ENCODE measurements around the gene CMC2.

CMC2 gene

DNA sequence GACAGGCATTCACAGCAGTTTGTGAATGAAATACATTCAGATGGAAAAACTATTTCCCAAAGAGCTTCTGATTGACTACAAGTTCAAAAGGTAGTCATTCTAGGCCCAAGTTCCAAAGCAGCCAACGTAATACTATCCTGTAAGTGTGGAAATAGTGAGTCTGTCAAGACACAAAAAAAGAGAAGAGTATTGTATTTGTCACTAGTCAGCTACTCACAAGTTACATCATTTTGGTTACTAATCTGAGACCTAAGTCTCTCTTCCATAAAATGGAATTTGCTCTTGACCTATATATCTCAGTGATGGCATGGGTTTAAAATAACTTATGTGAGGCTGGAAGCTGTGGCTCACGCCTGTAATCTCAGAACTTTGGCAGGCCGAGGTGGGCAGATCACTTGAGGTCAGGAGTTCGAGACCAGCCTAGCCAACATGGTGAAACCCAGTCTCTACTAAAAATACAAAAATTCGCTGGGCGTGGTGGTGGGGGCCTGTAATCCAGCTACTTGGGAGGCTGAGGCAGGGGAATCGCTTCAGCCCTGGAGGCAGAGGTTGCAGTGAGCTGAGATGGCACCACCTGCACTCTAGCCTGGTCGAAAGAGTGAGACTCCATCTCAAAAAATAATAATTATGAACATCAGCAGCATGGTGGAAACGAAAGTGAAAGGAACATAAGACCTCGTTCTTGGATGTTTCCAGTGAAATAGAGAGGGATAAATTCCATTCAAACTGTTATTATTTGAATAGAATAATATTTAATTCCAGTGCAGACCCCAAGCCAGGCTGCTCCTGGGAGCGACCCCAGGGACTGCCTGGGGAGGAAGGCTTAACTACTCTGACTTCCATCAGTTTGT is 2.9 kb downstream of the CMC2 start:
- no peak for DNase-seq (ENCODE audit: insufficient read length, low spot score)
- no peak for FAIRE-seq

DNA sequence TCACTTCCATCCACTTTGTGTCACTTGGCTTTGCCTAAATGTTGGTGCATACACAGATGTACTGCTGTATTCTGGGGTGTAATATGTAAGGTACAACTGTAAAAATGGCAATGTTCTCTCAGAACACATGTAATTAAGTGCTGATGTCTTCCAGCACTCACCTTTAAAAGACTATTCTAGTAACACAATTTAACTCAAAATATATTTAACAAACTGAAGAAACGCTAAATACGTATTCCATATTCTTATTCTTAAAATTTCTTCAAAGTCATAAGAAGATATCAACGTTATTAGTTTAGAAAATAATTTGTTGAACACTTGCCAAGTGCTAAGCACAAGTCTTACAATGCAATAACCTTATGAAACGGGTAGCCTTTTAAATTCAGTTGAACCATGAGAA is 3.6 kb downstream of the CMC2 start:
- DNase-seq (ENCODE audit: insufficient read length, low spot score) (no peak), FAIRE-seq (no peak)

DNA sequence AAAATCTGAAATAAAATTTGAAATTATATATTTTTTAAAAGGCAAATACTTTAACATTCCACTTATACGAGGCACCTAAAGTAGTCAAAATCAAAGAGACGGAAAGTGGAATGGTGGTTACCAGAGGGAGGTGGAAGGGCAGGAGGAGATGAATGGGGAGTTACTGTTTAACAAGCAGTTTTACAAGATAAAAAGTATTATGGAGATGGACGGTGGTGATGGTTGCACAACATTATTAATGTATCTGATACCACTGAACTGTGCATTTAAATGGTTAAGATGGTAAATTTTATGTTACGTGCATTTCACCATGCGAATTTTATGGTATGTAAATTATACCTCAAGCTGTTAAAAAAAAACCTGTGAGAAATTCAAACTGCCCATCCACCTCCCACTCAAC is 5.4 kb downstream of the CMC2 start:
- no peak for FAIRE-seq
- DNase-seq (ENCODE audit: insufficient read length, low spot score): no peak

DNA sequence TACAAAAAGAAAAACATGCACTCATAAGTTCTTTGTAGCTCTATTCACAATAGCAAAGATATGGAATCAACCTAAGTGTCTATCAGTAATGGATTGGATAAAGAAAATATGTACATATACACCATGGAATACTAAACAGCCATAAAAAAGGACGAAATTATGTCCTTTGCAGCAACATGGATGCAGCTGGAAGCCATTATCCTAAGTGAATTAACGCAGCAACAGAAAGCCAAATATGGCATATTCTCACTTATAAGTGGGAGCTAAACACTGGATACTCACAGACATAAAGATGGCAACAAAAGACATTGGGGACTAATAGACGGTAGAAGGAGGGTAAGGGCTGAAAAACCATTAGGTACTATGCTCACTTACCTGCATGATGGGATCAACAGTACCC is 5.8 kb downstream of the CMC2 start:
- no peak for FAIRE-seq
- no peak for DNase-seq (ENCODE audit: insufficient read length, low spot score)

DNA sequence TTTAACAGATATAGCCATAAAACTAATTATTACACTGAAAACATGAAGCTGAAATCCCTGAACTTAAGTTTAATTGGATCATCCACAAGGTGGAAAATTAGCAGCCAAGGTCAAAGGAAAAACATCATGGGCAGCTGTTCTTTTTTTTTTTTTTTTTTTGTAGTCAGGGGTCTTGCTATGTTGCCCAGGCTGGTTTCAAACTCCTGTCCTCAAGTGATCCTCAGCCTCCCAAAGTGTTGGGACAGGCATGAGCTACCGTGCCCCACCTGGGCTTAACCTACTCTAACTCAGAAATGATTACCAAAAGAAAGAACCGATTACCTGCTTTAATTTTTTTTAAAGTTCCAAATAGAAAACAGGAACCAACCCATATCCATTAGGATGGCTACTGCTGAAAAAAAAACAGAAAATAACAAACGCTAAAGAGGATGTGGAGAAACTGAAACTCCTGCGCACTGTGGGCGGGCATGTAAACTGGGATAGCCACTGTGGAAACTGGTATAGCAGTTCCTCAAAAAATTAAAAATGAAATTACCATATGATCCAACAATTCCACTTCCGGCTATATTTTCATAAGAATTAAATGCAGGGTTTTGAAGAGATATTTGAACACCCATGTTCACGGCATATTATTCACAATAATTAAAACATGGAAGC is 8.6 kb downstream of the CMC2 start:
- FAIRE-seq: no peak
- DNase-seq (ENCODE audit: insufficient read length, low spot score): no peak

DNA sequence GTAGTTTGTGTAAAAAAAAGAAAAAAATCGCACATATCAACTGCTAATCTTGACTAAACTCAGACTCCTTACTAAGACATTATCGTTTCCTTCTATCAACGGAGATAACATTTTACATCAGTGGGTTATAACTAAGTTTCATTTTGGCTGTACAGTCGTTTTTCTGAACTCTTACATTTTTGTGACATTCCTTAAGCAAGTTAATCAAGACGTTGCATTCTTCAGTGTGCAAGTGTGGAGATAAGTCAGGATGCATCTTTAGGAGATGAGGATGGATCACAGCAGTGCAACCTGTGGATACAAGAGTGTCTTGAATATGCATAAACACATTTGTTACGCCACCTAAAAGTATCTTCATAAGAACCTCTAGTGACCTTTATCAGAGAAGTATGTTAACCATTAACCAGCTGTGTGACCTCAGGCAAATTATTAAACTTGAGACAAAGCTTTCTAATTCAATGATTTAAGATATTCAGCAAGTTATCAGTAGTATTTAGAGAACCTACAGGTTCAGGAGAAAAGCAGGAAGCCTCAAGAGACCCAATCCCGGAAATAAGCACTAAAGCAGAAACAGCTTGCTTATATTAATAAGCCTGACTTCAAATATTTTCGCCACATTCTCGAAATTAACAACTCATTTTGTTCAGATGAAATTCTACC is 9.4 kb downstream of the CMC2 start:
- DNase-seq (ENCODE audit: insufficient read length, low spot score): peak; percentile 8
- FAIRE-seq: peak; percentile 89

DNA sequence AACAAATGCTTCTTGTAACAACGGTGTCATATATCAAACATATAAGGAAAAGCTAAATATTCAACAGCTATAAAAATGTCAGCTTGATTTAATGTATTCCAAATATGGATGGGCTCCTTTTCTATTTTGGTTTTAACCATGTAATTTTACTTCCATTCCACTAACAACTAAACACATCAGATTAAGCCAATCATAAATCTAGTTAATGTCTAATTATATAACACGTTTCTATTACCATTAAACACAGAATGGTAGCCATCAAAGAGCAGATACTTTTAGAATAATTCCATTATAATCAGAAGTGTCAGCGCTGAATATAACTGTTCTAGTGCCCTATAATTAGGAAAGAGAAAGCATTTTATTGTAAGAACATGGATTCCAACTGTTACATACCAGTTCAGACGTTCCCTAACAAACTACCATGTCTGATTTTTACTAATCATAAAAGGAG is 10.0 kb downstream of the CMC2 start:
- FAIRE-seq (peak; percentile 4), DNase-seq (ENCODE audit: insufficient read length, low spot score) (no peak)

DNA sequence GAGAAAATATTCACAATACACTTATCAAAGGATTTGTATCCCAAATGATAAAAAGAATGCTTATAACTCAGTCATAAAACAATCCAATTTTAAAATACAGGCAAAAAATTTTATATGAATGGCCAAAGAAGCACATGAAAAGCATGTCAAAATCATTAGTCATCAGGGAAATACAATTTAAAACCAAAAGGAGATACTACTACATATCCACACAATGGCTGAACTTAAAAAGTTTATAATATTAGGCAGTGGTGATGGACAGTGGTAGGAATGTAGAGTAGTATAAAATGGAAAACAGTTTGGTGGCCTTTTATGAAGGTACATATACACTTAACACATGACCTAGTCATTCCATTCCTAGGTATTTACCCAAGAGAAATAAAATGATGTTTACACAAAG is 12.2 kb downstream of the CMC2 start:
- DNase-seq (ENCODE audit: insufficient read length, low spot score) (no peak), FAIRE-seq (no peak)

DNA sequence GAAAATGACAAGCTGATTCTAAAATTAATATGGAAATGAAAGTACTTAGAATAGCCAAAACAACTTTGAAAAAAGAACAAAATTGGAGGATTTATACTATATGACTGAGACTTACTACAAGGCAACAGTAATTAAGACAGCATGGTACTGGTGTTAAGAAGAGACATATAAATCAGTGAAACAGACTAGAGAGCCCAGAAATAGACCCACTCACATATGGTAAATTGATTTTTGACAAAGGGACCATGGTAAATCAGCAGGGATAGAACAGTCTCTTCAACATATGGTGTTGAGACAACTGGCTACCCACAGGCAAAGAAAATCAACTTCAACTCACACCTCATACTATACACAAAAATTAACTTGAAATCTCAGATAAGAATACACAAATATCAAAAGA is 12.9 kb downstream of the CMC2 start:
- DNase-seq (ENCODE audit: insufficient read length, low spot score): no peak
- FAIRE-seq: no peak

DNA sequence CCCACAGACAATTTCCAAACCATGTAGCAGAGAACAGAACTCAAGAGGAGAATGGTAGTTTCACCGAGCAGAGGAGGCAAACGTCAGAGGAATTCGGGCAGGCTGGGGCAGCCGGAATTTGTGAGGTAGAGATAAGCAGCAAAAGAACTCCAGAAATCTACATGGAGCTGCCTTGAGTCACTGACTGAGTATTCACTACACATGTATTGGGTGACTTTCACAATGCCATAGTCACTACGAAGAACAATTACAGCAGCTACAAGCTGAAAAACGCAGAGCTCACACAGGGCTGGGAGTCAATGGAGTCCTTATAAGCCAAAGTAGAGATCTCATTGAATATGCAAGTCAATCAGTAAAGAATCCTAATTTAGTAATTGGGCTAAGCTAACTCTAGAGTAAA is 13.4 kb downstream of the CMC2 start:
- no peak for FAIRE-seq
- no peak for DNase-seq (ENCODE audit: insufficient read length, low spot score)

DNA sequence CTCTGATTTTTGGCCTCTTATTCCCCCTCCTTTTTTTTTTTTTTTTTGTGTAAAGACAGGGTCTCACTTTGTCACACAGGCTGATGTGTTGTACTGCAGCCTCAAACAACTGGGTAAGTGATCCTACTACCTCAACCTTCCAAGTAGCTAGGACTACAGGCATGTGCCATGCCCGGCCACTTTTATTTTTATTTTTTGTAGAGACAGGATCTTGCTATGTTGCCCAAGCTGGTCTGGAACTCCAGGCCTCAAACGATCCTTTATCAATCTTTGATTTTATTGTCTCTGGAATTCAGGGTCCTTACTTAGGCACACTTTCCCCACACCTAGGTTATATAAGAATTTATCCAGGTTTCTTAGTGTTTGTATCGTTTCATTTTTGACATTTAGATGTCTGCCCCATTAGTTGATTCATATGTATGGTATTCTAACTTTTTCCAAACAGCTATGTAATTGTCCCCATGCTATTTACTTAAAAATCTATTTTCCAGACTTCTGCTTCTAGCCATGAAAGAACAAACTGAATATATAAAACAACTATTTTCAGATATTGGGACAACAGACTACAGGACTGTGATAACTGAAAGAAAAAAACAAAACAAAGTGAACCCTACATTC is 13.9 kb downstream of the CMC2 start:
- FAIRE-seq: no peak
- no peak for DNase-seq (ENCODE audit: insufficient read length, low spot score)

DNA sequence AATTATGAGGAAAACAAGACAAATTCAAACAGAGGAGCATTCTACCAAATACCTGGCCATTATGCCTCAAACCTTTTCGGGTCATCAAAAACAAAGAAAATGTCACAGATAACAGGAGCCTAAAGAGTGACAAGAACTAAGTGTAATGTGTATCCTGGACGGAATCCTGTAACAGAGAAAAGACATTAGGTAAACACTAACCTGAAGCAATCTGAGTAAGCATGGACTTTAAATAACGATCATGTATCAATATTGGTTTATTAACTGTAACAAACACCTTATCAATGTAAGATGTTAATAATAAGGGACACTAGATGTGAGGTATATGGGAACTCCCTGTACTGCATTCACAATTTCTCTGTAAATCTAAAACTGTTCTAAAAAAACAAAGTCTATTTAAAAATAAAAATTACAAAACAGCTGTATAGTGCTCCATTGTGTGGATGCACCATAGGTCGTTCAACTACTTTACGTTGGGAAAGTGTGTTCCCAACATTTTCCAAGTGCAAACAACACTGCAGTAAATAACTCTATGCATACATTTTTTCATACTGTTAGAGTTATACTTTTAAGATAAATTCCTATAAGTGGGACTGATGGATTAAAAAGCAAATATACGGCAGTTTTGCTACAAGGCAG is 14.8 kb downstream of the CMC2 start:
- FAIRE-seq (no peak), DNase-seq (ENCODE audit: insufficient read length, low spot score) (no peak)

DNA sequence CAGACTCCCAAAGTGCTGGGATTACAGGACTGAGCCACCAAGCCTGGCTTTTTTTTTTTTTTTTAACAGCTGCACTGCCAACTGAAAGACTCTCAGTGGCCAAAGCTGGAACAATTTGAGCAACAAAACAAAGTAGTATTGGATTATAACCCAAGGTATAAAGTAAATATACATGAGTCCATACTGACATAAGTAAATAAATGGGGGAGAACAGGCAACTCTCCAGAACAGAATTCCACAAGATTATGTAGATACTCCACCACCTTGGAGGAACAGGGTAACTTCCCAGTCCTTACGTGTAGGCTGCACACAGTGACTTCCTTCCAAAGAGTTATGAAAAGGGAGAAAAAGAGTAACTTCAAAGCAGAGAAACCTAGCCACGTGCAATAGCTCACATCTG is 15.7 kb downstream of the CMC2 start:
- DNase-seq (ENCODE audit: insufficient read length, low spot score) (no peak), FAIRE-seq (no peak)

DNA sequence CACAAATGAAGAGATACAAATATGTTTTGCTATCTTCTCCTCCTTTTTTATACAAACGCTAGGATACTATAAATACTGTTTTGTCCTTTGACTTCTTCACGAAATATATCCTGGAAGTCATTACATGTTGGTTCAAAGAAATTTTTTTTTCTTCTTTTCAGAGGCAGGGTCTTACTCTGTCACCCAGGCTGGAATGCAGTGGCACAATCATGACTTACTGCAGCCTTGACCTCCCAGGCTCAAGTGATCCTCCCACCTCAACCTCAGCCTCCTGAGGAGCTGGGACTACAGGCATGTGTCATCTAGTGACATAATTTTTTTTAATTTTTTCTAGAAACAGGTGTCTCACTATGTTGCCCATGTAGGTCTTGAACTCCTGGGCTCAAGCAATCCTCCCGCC is 16.1 kb downstream of the CMC2 start:
- no peak for FAIRE-seq
- no peak for DNase-seq (ENCODE audit: insufficient read length, low spot score)

DNA sequence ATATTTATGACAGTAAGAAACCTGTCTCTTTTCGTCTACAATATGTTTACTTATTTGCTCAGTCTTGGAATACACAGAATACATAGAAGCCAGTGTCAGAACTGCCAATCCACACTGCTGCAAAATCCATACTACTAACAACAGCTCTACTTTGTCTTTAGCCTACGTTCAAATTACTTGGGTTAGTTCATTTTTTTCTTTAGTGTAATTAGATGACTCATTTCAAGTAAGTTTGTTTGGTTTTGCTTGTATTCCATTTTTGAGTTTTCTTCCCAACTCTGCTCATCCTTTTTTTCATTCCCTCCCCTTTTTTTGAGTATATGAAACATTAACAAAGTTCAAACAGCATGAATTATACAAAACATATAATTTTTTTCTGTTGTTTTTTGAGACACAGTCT is 16.9 kb downstream of the CMC2 start:
- FAIRE-seq (no peak), DNase-seq (ENCODE audit: insufficient read length, low spot score) (no peak)

DNA sequence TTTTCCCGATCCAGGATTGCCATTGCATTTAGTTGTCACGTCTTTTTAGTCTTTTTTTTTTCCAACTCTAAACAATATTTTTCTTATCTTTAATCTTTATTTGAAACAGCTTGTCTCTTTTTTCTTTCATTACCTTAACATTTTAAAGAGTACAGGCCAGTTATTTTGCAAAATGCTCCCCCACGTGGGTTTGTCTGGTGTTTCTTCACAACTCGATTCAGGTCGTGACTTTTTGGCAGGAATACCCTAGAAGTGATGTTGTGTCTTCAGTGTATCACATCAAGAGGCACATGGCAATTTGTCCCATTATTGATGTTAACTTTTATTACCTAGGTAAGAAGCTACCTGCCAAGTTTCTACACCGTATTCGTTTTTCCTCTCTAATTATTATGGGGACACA is 17.9 kb downstream of the CMC2 start:
- DNase-seq (ENCODE audit: insufficient read length, low spot score): no peak
- FAIRE-seq: no peak

DNA sequence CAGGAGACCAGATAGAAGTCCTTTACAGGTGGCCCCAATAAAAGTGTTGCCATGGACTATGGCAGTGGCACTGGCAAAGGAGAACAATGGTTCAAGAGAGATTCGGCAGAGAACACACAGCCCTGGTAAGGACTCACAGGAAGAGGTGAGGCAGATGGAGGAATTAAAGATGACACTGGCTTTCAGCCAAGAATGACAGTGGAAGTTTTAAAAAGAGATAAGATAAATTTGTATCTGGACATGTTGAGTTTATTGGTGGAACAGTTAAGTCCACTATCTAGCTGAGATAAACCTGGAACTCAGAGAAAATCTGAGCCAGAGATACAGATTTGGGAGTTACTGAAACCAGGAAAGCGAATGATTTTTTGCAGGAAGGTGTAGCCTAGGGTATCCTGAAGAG is 20.1 kb downstream of the CMC2 start:
- no peak for DNase-seq (ENCODE audit: insufficient read length, low spot score)
- FAIRE-seq: no peak

DNA sequence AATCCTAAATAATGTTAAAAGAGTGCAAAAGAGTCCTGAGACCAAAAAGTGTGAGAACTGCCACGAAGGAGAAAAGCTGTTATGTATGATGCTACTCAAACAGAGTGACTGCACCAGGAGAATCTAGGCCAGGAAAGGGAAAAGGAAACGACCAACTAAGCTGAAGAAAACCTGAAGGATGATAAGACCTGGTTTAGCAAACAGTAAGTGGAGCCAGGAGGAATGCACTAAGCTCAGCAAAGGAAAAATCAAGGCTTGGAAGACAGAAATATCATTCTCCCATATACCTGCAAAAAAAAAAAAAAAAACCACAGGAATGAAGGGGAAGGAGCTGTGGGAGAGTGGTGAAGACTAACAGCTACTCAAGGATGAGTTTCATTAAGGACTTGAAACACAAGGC is 21.1 kb downstream of the CMC2 start:
- no peak for DNase-seq (ENCODE audit: insufficient read length, low spot score)
- FAIRE-seq: no peak

DNA sequence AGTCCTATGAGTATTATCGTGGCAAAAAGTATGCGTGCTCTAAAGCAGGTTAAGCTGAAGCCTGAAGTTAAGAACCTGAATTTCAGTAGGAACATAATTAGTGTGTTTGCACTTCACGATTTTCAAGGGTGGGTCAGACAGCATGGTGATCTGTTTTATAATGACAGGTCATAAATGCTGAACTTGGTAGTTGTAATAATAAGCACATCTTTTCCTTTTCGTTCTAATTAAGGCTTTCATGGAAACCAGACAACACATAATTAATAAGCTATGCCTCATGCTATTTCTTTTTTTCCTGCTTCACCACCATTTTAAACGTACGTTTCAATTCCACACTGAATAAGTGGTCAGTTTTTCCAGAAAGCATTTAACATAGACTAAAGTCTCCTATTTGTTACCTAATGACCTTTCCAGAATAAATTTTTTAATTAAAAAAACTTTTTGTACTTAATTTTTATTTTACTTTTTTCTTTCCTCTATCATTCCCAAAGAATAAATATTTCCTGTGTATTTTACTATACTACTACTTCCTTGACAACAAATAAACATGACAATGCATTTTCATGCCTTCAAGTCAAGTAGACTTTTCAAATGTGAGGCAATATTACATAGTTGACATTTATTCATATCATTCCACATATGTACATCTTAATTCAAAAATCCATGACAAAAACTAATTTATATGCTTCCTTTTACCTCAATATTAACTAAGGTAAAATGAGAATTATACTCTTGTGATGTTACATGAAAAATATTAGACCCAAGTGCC is 22.4 kb downstream of the CMC2 start:
- no peak for FAIRE-seq
- DNase-seq (ENCODE audit: insufficient read length, low spot score): no peak

DNA sequence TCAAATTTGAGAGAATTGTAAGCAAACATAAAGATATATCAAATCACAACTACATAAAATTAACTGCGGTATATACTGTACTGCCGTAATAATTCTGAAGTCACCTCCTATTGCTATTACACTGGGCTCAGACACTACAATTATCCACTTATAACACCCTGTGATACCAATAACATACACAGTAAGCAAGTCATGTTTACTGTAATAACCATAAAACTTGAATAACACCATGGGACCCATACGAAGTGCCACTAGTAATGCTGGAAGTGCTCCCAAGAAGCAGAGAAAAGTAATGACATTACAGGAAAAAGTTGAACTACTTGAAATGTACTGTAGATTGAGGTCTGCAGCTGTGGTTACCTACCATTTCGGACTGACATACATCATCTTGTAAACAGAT is 24.0 kb downstream of the CMC2 start:
- no peak for DNase-seq (ENCODE audit: insufficient read length, low spot score)
- no peak for FAIRE-seq
